ENCODE results near the gene ENTPD3. TPM values are rescaled to one million over a fixed set of nuclear protein-coding genes. Genes with fewer than 3 reads are reported as not detected.

The ENTPD3 gene
- total and polyA plus RNA-seq, 2 of the 13 experiments (the other 11 are each of a cell fraction or from before 2014, with no cell fraction given) = 0.07 TPM; not detected in 1

DNA sequence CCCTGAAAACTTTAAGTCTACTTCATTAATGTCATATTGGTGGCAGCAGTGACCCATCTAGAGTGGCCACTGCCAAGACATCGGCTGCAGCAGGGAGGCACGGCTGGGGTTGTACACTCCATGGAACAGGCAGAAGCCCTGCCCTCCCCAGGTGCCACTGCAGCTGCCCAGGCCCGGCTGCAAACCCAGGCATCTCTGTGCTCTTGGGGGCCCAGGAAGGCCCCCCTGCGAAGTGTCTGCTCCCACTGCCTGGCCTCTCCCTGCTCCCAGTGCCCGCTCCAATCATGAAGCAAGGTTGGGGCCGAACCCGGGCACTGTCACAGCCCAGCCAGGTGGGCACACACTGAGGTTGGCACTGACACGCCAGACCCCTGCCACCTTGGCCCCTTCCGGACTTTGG lies 58.1 kb downstream of the ENTPD3 start:
- Histone ChIP-seq H3K79me2 (ENCODE audit: insufficient read depth, low read length) (no peaks in the 10 kb centered on the region), H3K4me1 (ENCODE audit: insufficient read depth, low read length) (no peaks in the 10 kb centered on the region), H3K36me3 (replicated peaks in 1 of 2; ENCODE audit: control insufficient read depth in 1 of 2, insufficient read depth in 2 of 2, low read length in 2 of 2) (0 out of 5 replicates have a peak, but pooled peaks cover 0 to 2% of the 10 kb centered on the region in 2 experiments), H4K20me1 (ENCODE audit: insufficient read depth, low read length) (no peaks in the 10 kb centered on the region), H3K4me2 (ENCODE audit: low read depth, low read length) (no peak overlapping the region), H3K9me3 (ENCODE audit: low read length) (no peaks in the 10 kb centered on the region), H3K27me3 (ENCODE audit: control insufficient read depth in 1 of 2, insufficient read depth in 2 of 2, low read length in 2 of 2) (no peaks in the 10 kb centered on the region; a peak in 1 of 5 replicates), H2AFZ (ENCODE audit: low read length) (no peak overlapping the region), H3K4me3 (replicated peaks in 1 of 3; ENCODE audit: insufficient read depth in 1 of 3, low read depth in 2 of 3, low read length in 3 of 3) (no peak overlapping the region), H3K9ac (ENCODE audit: insufficient read depth, low read depth, low read length) (no peak overlapping the region), H3K27ac (ENCODE audit: extremely low read length, insufficient read depth, low read length) (no peak overlapping the region)
- intact Hi-C loops (cut with micrococcal nuclease; ENCODE audit: unreplicated experiment) (no loop called here), in situ Hi-C loops (cut with HindIII; ENCODE audit: extremely low pct_ligation_motif_present, low pct_unique_long_range_greater_than_20kb) (no loop called here)
- POLR2A ChIA-PET = no interaction called here
- DNase-seq (ENCODE audit: low spot score) (no peak), FAIRE-seq (no peak), ATAC-seq (no peak)
- BruUV-seq (replicated peaks) = no TSS peak
- CTCF ChIA-PET (ENCODE audit: low intra/inter-chr PET ratio, low total read pairs) = no interaction called here
- 89% methylated on average over 7 of the region's 9 CpGs for WGBS (ENCODE audit: low lambda C conversion rate)
- TF ChIP-seq ZNF709 (CRISPR knock-in tag; IDR thresholded peaks at IDR 0.05) = no peak
- TF ChIP-seq, protein P1, sequence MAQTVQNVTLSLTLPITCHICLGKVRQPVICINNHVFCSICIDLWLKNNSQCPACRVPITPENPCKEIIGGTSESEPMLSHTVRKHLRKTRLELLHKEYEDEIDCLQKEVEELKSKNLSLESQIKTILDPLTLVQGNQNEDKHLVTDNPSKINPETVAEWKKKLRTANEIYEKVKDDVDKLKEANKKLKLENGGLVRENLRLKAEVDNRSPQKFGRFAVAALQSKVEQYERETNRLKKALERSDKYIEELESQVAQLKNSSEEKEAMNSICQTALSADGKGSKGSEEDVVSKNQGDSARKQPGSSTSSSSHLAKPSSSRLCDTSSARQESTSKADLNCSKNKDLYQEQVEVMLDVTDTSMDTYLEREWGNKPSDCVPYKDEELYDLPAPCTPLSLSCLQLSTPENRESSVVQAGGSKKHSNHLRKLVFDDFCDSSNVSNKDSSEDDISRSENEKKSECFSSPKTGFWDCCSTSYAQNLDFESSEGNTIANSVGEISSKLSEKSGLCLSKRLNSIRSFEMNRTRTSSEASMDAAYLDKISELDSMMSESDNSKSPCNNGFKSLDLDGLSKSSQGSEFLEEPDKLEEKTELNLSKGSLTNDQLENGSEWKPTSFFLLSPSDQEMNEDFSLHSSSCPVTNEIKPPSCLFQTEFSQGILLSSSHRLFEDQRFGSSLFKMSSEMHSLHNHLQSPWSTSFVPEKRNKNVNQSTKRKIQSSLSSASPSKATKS (CRISPR knock-in tag; IDR thresholded peaks at IDR 0.05) = no peak
- TF ChIP-seq HDAC1 (CRISPR knock-in tag; IDR thresholded peaks at IDR 0.05) = no peak
- no peak for TF ChIP-seq HOXA5 (CRISPR knock-in tag; IDR thresholded peaks at IDR 0.05)
- no peak for TF ChIP-seq ATF7 (IDR thresholded peaks at IDR 0.05)
- no peak for TF ChIP-seq ATF7 (CRISPR knock-in tag; IDR thresholded peaks at IDR 0.05)
- TF ChIP-seq REL (CRISPR knock-in tag; conservative IDR thresholded peaks at IDR 0.05) = no peak
- TF ChIP-seq, protein P2, sequence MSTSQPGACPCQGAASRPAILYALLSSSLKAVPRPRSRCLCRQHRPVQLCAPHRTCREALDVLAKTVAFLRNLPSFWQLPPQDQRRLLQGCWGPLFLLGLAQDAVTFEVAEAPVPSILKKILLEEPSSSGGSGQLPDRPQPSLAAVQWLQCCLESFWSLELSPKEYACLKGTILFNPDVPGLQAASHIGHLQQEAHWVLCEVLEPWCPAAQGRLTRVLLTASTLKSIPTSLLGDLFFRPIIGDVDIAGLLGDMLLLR (CRISPR knock-in tag; IDR thresholded peaks at IDR 0.05) = no peak
- no peak for TF ChIP-seq SETDB1 (CRISPR knock-in tag; IDR thresholded peaks at IDR 0.05; ENCODE audit: borderline replicate concordance)
- no peak for TF ChIP-seq ZNF331 (CRISPR knock-in tag; IDR thresholded peaks at IDR 0.05)
- TF ChIP-seq RORA (CRISPR knock-in tag; IDR thresholded peaks at IDR 0.05) = no peak
- TF ChIP-seq GABPA (IDR thresholded peaks at IDR 0.05; ENCODE audit: low read depth, low read length) = no peak
- TF ChIP-seq GABPA (CRISPR knock-in tag; IDR thresholded peaks at IDR 0.05; ENCODE audit: low read depth) = no peak
- TF ChIP-seq FOXP1 (IDR thresholded peaks at IDR 0.05) = no peak
- no peak for TF ChIP-seq FOXP1 (CRISPR knock-in tag; IDR thresholded peaks at IDR 0.05)
